ENCODE measurements around the gene HPSE2. TPM values are rescaled to one million over a fixed set of nuclear protein-coding genes. Genes with fewer than 3 reads are reported as not detected.
"Not testable (repeated sequence)": the region's sequence is repeated elsewhere in the genome, so short reads cannot be mapped to it uniquely, and the experiment has no call there.

HPSE2 gene
- total RNA-seq, 1 donor from 2014 or later, result not detected

- TF ChIP-seq, protein P1, sequence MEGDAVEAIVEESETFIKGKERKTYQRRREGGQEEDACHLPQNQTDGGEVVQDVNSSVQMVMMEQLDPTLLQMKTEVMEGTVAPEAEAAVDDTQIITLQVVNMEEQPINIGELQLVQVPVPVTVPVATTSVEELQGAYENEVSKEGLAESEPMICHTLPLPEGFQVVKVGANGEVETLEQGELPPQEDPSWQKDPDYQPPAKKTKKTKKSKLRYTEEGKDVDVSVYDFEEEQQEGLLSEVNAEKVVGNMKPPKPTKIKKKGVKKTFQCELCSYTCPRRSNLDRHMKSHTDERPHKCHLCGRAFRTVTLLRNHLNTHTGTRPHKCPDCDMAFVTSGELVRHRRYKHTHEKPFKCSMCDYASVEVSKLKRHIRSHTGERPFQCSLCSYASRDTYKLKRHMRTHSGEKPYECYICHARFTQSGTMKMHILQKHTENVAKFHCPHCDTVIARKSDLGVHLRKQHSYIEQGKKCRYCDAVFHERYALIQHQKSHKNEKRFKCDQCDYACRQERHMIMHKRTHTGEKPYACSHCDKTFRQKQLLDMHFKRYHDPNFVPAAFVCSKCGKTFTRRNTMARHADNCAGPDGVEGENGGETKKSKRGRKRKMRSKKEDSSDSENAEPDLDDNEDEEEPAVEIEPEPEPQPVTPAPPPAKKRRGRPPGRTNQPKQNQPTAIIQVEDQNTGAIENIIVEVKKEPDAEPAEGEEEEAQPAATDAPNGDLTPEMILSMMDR (IDR thresholded peaks at IDR 0.05; ENCODE audit: insufficient read depth, low read length, severe bottlenecking), result no peak
- Histone ChIP-seq H3K27me3 (ENCODE audit: control insufficient read depth, insufficient read depth, low read length) (no peaks in the 10 kb centered on the region), H3K36me3 (ENCODE audit: control insufficient read depth, insufficient read depth, low read length) (no peaks in the 10 kb centered on the region), H3K4me3 (ENCODE audit: low read depth, low read length) (no peak overlapping the region)
- DNase-seq (ENCODE audit: low read depth) (no peak), FAIRE-seq (no peak)
Observed at GRCh38 chr10:98916526-98917125, 319.0 kb downstream of the HPSE2 start.

GRCh38 chr10:98915911-98916310 is 319.7 kb downstream of the HPSE2 start:
- DNase-seq (ENCODE audit: low read depth), result no peak
- H3K27me3 ChIP-seq (ENCODE audit: control insufficient read depth, insufficient read depth, low read length), result no peaks in the 10 kb centered on the region
- no peaks in the 10 kb centered on the region for H3K36me3 ChIP-seq (ENCODE audit: control insufficient read depth, insufficient read depth, low read length)
- H3K4me3 ChIP-seq (ENCODE audit: low read depth, low read length), result no peak overlapping the region
- FAIRE-seq, result no peak
- TF ChIP-seq, protein P1 (IDR thresholded peaks at IDR 0.05; ENCODE audit: insufficient read depth, low read length, severe bottlenecking), result no peak

DNA sequence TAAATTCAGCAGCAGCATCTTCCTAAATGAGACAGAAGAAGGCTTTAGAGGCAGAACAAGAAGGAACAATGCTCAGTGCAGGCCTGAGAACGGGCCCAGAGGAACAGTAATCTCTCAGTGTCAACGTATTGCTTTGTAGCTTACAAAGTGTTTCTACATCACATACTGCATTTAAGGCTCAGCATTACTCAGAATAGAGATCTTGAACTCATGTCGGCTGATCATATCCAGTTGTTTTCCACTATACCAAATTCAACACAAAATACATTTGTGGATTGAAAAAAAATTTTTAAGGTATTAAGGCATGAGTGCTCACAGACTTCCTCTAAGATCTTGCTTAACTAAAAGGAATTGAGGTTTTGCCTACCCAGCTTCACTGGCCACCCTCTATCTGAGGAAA is 325.1 kb downstream of the HPSE2 start:
- H3K4me3 ChIP-seq (ENCODE audit: low read depth, low read length), result no peak overlapping the region
- TF ChIP-seq, protein P1 (IDR thresholded peaks at IDR 0.05; ENCODE audit: insufficient read depth, low read length, severe bottlenecking), result no peak
- no peaks in the 10 kb centered on the region for H3K27me3 ChIP-seq (ENCODE audit: control insufficient read depth, insufficient read depth, low read length)
- DNase-seq (ENCODE audit: low read depth) (no peak), FAIRE-seq (no peak)
- no peaks in the 10 kb centered on the region for H3K36me3 ChIP-seq (ENCODE audit: control insufficient read depth, insufficient read depth, low read length)

DNA sequence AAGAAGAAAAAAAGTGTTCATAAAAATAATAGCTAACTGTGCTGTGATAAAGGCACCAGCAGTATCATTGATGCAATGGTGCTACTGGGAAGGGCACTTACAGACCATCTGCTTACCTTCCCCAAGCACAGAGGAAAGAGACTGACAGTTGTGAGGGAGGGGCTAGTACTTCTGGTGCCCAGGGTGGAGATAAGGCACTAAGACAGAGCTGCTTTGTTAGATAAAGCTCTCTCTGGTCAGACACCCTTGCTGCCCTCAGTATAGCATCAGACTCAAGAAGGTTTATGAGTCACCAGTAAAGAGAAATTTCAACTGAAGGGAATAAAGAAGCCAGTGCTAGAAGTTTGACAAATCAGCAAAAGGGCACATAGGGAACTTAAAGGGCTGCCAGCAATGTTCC is 325.6 kb downstream of the HPSE2 start:
- DNase-seq (ENCODE audit: low read depth) (no peak), FAIRE-seq (no peak)
- H3K27me3 ChIP-seq (ENCODE audit: control insufficient read depth, insufficient read depth, low read length), result no peaks in the 10 kb centered on the region
- TF ChIP-seq, protein P1 (IDR thresholded peaks at IDR 0.05; ENCODE audit: insufficient read depth, low read length, severe bottlenecking), result no peak
- H3K36me3 ChIP-seq (ENCODE audit: control insufficient read depth, insufficient read depth, low read length), result no peaks in the 10 kb centered on the region
- H3K4me3 ChIP-seq (ENCODE audit: low read depth, low read length), result no peak overlapping the region

DNA sequence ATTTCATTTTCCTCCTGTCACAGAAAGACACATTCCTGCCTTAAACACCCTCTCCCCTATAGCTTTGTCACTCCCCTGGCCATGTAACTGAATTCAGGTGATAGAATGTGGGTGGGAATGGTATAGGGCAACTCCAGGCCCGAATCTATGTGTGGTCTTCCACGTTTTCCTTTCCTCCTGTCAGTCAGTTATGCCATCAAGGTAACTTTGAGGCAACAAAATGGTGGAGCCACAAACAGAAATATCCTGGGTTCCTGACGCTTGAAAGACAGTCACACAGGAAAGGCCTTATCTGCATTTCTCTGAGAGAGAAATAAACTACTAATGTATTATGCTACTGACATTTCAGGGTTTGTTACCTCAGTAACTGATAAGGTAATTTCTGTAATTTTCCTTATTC is 326.8 kb downstream of the HPSE2 start:
- no peak for DNase-seq (ENCODE audit: low read depth)
- no peak for FAIRE-seq
- no peaks in the 10 kb centered on the region for H3K27me3 ChIP-seq (ENCODE audit: control insufficient read depth, insufficient read depth, low read length)
- no peak overlapping the region for H3K4me3 ChIP-seq (ENCODE audit: low read depth, low read length)
- no peaks in the 10 kb centered on the region for H3K36me3 ChIP-seq (ENCODE audit: control insufficient read depth, insufficient read depth, low read length)
- TF ChIP-seq, protein P1 (IDR thresholded peaks at IDR 0.05; ENCODE audit: insufficient read depth, low read length, severe bottlenecking), result no peak

DNA sequence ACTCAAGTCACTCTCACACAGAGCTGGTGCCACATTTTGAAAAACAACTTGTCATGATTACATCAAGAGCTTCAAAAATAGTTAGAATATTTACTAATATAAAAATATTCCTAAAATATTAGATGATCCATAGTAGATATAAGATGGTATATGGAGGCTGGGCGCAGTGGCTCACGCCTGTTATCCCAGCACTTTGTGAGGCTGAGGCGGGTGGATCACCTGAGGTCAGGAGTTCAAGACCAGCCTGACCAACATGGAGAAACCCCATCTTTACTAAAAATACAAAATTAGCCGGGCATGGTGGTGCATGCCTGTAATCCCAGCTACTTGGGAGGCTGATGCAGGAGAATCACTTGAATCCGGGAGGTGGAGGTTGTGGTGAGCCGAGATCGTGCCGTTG is 327.4 kb downstream of the HPSE2 start:
- not testable (repeated sequence) for DNase-seq (ENCODE audit: low read depth); FAIRE-seq; H3K4me3 ChIP-seq (ENCODE audit: low read depth, low read length)

More for the DNA sequence above, 327.4 kb downstream of the HPSE2 start:
- H3K27me3 ChIP-seq (ENCODE audit: control insufficient read depth, insufficient read depth, low read length); H3K36me3 ChIP-seq (ENCODE audit: control insufficient read depth, insufficient read depth, low read length): not testable (repeated sequence)

Measured in bronchial epithelial cell (primary cell).